ENCODE data around the gene FSTL4.
"Not testable (repeated sequence)": the region's sequence is repeated elsewhere in the genome, so short reads cannot be mapped to it uniquely, and the experiment has no call there.

FSTL4 gene

DNA sequence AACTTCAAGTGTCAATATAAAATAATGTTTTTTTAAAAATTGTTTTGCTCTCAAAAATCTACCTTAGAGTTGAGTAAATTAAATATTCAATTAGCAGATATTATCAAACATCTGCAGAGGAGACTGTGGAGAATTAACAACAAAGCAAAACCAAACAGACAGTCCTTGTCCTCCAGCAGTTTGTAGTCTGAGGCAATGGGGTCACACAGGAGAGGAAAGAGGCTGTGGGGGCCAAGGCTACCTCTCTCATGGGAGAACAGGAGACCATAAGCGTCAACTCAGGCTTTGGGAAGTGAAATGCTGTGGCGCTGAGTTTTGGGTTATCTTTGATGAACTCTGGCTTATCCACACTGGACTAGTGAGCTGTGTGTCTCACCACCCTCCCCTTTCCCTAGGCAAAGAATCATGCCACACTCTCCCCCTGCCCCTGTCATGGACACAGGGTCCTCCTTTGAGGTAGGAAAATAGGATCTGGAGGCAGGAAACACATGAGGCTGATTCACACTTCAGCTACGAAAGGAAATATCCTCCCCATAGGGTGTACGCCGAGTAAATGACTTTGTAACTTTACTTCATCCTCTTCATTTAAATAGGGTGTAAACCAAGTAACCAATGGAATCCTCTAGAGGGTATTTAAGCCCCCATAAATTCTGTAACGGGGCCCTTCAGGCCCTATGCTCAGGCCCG is 152.7 kb downstream of the FSTL4 start:
- H3K4me3 Mint-ChIP-seq, result no peak overlapping the region
- no peaks in the 10 kb centered on the region for H3K9me3 Mint-ChIP-seq
- ATAC-seq, result no peak
- no peak for DNase-seq
- H3K4me1 Mint-ChIP-seq, result peaks cover 3% of the 10 kb centered on the region
- H3K36me3 Mint-ChIP-seq (ENCODE audit: low read depth), result no peaks in the 10 kb centered on the region
- peaks cover 2% of the 10 kb centered on the region for H3K27me3 Mint-ChIP-seq
- no peak overlapping the region for H3K27ac Mint-ChIP-seq

DNA sequence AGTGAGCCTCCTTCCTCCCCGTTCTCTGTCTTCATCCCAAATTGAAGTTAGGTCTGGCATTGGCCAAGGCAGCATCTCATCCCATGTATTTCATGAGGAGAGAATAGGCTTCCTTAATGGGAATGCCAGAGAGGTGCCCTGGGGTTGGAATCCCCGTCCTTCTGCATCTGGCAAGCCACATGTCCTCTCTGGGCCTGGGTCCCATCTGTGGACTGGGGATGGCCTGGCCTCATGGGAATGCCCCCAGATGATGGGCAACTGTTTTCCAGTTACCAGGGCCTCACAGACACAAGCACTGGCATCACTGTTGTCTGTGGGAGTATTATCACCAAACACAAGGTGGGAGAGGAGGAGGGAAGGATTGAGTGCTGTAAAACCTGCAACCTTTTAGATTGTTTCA is 153.9 kb downstream of the FSTL4 start:
- H3K4me3 Mint-ChIP-seq, result no peak overlapping the region
- no peak for DNase-seq
- no peaks in the 10 kb centered on the region for H3K36me3 Mint-ChIP-seq (ENCODE audit: low read depth)
- H3K4me1 Mint-ChIP-seq, result peaks cover 3% of the 10 kb centered on the region
- no peaks in the 10 kb centered on the region for H3K9me3 Mint-ChIP-seq
- peaks cover 2% of the 10 kb centered on the region for H3K27me3 Mint-ChIP-seq
- H3K27ac Mint-ChIP-seq, result no peak overlapping the region
- no peak for ATAC-seq

DNA sequence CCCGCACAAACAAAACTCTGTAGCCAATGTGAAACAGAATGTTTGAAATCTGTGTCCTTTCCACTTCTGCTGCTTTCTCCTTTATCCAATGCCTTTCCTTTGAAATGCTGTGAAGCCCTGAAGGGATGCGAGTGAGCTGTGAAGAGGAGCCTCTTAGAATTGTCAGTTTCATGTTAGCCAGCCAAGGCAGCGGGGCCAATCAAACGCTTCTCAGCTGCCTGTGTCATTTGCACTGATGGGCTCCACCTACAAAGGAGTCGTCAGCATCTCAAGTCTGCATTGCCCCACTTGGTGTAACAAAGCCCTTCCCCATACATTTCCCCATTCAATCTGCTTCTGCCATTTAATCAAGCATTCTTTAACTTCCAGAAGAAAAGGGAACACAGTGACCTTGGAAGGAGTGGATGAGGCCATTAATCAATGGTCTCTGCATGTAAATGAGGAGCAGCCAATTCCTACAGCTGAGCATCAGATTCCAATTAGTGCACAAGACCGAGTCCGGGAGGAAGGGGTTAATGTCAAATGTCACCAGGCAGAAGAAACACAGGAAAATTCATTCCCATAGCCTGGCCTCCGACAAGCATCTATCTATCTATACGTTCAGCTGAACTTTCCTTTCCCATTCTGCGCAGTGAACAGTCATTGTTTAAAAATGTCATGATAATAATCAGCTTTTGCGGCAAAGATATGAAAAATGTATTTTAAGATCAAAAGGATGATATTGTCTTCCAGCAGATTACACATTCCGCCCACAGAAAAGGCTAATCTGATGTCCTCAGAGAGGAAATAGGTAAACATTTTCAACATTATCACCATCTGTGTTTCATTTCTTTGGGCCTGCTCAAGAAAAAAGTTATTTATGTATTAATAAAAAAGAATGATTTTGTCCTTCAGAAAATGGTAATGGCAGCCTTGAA is 154.6 kb downstream of the FSTL4 start:
- H3K4me3 Mint-ChIP-seq, result no peak overlapping the region
- H3K27ac Mint-ChIP-seq, result no peak overlapping the region
- ATAC-seq (no peak), DNase-seq (no peak)
- H3K27me3 Mint-ChIP-seq, result peaks cover 2% of the 10 kb centered on the region
- peaks cover 3% of the 10 kb centered on the region for H3K4me1 Mint-ChIP-seq
- H3K9me3 Mint-ChIP-seq, result no peaks in the 10 kb centered on the region
- H3K36me3 Mint-ChIP-seq (ENCODE audit: low read depth), result no peaks in the 10 kb centered on the region

DNA sequence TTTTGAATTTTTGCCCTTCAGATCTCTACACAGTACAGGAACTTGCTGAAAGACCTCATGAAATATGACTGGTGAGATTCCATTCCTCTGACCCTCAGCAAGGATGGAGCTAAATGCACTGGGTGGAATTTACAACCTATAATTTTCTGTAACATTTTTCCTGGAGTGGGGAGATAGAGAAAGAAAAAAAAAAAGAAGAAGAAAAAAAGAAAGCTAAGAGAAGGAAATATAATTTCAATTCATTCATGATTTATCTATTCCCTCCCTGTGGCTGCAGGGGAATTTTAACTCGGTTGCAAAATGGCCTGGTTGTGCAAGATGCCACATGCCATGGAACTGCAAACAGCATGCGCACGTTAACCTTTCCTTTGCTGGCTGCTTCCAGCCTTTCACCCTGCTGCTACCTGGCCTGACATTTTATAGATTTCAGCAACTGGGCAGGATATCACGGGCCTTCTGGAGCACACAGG is 155.4 kb downstream of the FSTL4 start:
- no peak overlapping the region for H3K4me3 Mint-ChIP-seq
- no peaks in the 10 kb centered on the region for H3K9me3 Mint-ChIP-seq
- H3K27ac Mint-ChIP-seq, result no peak overlapping the region
- no peak for DNase-seq
- peaks cover 3% of the 10 kb centered on the region for H3K4me1 Mint-ChIP-seq
- no peak for ATAC-seq
- H3K36me3 Mint-ChIP-seq (ENCODE audit: low read depth), result no peaks in the 10 kb centered on the region
- peaks cover 2% of the 10 kb centered on the region for H3K27me3 Mint-ChIP-seq

DNA sequence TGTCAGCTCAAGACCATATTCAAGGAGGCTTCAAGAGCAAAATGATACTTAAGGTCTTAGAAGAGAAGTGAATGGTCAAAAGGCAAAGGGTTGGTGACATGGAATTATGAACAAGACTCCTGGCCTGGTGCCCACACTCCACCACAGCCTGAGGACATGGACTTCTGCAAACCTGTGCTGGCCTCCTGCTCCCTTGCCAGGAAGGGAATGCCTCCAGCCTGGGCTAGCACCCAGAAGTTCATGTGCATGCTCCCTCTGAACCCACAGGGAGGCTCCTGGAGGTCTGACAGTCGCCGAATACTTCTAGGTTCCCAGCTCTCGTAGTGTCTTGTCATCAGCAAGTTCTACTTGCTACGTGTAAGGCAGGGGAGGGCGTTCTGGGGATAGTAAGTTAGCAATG is 156.7 kb downstream of the FSTL4 start:
- no peak for DNase-seq
- H3K4me3 Mint-ChIP-seq, result no peak overlapping the region
- no peak for ATAC-seq
- no peaks in the 10 kb centered on the region for H3K9me3 Mint-ChIP-seq
- no peak overlapping the region for H3K27ac Mint-ChIP-seq
- no peaks in the 10 kb centered on the region for H3K36me3 Mint-ChIP-seq (ENCODE audit: low read depth)
- H3K27me3 Mint-ChIP-seq, result peaks cover 4% of the 10 kb centered on the region
- H3K4me1 Mint-ChIP-seq, result peaks cover 3% of the 10 kb centered on the region

DNA sequence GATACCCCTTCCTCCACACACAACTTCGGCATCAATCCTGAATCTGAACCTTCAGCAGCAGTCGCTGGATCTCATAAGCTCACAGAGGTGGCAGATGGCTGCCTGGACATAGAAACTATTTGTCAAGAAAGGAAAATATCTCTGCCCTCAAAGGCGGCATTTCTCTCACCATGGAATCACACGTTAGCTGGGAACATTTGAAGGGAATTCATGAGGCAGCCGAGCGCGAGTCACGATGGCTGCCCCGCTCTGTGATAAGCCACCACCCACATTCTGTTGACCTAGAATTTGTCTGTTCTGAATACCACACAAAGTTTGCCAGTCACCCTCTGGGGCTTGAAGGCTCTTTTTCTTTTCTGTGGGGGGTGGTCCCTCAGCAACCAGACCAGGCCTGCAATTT is 157.9 kb downstream of the FSTL4 start:
- Mint-ChIP-seq H3K4me3 (no peak overlapping the region), H3K9me3 (no peaks in the 10 kb centered on the region), H3K36me3 (ENCODE audit: low read depth) (no peaks in the 10 kb centered on the region), H3K4me1 (peaks cover 3% of the 10 kb centered on the region), H3K27me3 (peaks cover 3% of the 10 kb centered on the region), H3K27ac (no peak overlapping the region)
- DNase-seq (no peak), ATAC-seq (no peak)

DNA sequence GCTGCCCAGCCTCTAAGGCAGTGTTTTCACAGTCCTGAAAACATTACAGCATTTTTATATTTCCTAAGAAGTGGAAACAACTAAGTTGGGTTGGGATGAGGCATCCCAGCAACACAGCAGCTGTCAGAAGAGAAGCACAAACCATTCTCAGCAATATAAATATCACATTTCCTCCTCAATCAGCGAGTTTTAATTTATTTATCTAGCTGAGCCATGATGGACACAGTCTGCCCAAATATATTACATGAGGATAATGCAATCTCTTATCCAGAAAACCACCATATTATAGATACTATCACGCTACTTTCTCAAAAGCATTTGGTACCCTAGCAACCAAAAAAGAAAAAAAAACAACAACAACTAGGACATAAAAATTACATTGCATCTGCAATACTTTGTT is 158.5 kb downstream of the FSTL4 start:
- Mint-ChIP-seq H3K27ac (no peak overlapping the region), H3K4me3 (no peak overlapping the region), H3K4me1 (peaks cover 3% of the 10 kb centered on the region), H3K9me3 (no peaks in the 10 kb centered on the region), H3K36me3 (ENCODE audit: low read depth) (no peaks in the 10 kb centered on the region), H3K27me3 (peaks cover 3% of the 10 kb centered on the region)
- DNase-seq (no peak), ATAC-seq (no peak)

DNA sequence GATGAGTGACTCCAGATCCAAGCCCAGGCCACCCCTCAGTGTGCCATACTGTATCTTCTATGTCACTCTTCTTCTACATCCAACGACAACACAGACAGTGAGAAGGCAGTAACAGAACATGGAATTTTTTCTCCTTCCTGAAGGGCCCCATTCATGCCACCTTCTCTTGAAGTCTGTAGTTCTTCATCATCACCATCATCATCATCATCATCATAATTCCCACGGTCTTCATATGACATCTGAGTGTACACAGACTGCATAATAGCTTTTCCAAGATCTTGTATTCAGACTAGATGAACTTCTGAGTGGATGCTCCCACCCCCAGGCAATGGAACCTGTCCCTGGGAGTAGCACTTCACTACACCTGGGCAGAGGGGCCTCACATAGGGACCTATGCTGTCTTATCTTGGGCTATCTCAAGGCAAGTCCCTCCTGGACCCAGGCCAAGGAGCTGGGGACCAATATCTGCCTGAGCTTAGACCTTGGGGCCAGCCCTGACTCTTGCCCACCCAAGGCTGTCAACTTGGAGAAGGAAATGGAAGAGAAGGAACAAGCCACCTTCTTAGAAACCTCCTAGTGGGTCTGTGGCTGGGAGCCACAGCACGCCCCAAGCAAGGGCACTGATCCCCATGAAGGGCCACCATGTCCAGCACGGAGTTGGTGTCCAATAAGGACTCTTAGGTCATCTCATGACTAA is 159.1 kb downstream of the FSTL4 start:
- Mint-ChIP-seq H3K36me3 (ENCODE audit: low read depth) (no peaks in the 10 kb centered on the region), H3K27me3 (peaks cover 3% of the 10 kb centered on the region), H3K4me1 (peaks cover 3% of the 10 kb centered on the region), H3K27ac (no peak overlapping the region), H3K4me3 (no peak overlapping the region), H3K9me3 (no peaks in the 10 kb centered on the region)
- no peak for DNase-seq
- no peak for ATAC-seq

DNA sequence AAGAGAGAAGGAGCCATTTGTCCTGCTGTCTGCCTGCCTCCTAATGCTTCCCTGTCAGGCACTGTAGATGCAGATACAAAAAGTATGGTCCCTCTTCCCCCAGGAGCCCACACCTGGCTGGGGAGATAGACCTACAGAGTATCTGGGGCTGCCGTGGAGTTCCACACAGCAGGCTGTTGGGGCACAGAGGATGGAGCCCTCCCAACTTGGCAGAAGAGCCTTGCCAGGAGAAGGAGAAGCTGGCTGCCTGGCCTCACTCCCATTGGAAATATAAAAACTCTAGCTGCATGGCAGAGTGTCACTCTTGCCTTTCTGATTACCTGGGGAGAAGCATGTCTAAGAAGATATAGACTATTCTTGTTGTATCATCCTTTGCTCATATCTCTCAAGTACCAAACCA is 160.4 kb downstream of the FSTL4 start:
- Mint-ChIP-seq H3K27ac (no peak overlapping the region), H3K4me3 (no peak overlapping the region), H3K27me3 (peaks cover 3% of the 10 kb centered on the region), H3K4me1 (no peaks in the 10 kb centered on the region), H3K36me3 (ENCODE audit: low read depth) (no peaks in the 10 kb centered on the region), H3K9me3 (no peaks in the 10 kb centered on the region)
- ATAC-seq, result no peak
- DNase-seq, result no peak

DNA sequence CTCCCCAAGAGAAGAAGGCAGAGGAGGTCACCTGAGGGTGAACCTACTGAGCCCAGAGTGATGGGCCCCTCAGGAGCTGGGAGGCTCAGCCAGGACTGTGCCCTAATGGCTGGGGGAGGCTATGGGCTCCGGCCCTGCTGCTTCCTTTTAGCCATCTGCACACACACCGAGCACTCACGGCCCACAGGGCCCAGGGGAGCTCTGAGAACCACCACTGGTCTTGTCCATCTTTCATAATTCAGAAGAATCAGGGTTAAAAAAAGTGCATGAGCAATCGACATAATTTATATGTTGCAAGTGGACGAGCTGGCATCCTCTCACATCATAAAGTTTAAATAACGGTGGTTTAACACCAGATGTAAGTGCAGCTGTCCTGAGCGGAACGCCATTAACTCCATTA is 162.1 kb downstream of the FSTL4 start:
- Mint-ChIP-seq H3K4me3 (no peak overlapping the region), H3K27me3 (peaks cover 3% of the 10 kb centered on the region), H3K9me3 (no peaks in the 10 kb centered on the region), H3K4me1 (no peaks in the 10 kb centered on the region), H3K27ac (no peak overlapping the region), H3K36me3 (ENCODE audit: low read depth) (no peaks in the 10 kb centered on the region)
- ATAC-seq (no peak), DNase-seq (no peak)

DNA sequence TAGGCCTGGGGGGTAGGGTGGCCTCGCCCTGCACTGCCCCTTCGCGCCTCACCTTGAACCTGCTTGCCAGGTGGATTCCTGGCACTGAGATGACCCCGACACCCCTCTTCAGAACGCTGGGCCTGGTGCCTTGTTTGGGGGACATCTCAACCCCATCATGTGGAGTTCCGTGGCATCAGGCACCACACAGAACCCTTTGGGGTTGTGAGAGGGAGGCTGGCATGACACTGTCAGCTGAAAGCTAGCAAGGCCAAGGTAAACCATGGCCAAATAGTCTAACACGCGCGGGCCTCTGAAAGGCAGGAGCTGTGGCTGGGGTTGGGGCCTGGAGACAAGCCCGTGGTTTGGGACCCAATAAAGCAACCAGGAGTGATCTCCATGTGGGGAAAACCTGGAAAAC is 163.2 kb downstream of the FSTL4 start:
- no peak overlapping the region for H3K4me3 Mint-ChIP-seq
- no peaks in the 10 kb centered on the region for H3K9me3 Mint-ChIP-seq

DNA sequence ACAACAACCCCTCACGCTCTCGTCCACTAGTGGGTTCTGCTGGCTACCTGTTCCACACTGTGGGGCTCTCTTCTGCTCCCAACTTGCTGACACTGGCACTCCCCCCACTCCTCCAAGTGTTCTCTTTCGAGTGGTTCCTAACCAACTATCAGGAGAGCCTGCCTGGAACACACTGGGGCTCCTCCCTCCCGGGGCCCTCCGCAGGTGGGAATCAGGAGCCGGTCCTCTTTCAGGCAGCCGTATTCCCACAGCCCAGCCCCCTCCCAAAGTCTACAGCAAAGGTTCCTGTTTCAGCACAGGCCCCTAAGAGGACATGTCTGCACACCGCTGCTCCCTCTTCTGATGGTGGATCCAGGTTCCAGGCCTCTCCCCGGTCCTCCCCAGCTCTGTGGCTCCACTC is 165.9 kb downstream of the FSTL4 start:
- Mint-ChIP-seq H3K27ac (no peak overlapping the region), H3K4me3 (no peak overlapping the region)

More for the DNA sequence above, 163.2 kb downstream of the FSTL4 start:
- ATAC-seq (no peak), DNase-seq (no peak)
- Mint-ChIP-seq H3K27ac (no peak overlapping the region), H3K36me3 (ENCODE audit: low read depth) (no peaks in the 10 kb centered on the region), H3K4me1 (no peaks in the 10 kb centered on the region), H3K27me3 (peaks cover 3% of the 10 kb centered on the region)

DNA sequence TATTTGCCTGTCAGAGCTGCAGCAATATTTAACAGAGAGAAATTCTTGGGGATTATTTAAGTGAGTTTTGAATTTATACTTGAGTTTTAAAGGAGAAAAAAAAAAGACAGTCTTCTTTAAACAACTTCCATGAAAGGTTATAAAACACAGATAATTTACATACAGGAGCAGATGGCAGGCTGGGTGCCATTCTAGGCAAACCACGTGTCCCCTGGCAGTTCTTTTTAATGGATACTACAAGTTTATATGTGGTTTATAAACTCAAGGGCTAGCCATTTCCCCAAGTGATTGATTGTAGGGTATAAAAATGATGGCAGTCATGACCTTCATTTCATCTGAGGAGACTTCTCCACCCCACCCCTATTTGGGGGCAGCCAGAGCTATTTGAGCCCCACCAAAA is 166.6 kb downstream of the FSTL4 start:
- H3K27ac Mint-ChIP-seq, result no peak overlapping the region
- no peaks in the 10 kb centered on the region for H3K27me3 Mint-ChIP-seq
- no peaks in the 10 kb centered on the region for H3K4me1 Mint-ChIP-seq
- H3K36me3 Mint-ChIP-seq (ENCODE audit: low read depth), result no peaks in the 10 kb centered on the region
- DNase-seq, result no peak
- ATAC-seq, result no peak
- H3K4me3 Mint-ChIP-seq, result no peak overlapping the region
- H3K9me3 Mint-ChIP-seq, result no peaks in the 10 kb centered on the region

More for the DNA sequence above, 165.9 kb downstream of the FSTL4 start:
- Mint-ChIP-seq H3K4me1 (no peaks in the 10 kb centered on the region), H3K27me3 (peaks cover 3% of the 10 kb centered on the region), H3K9me3 (no peaks in the 10 kb centered on the region), H3K36me3 (ENCODE audit: low read depth) (no peaks in the 10 kb centered on the region)
- no peak for DNase-seq
- no peak for ATAC-seq

DNA sequence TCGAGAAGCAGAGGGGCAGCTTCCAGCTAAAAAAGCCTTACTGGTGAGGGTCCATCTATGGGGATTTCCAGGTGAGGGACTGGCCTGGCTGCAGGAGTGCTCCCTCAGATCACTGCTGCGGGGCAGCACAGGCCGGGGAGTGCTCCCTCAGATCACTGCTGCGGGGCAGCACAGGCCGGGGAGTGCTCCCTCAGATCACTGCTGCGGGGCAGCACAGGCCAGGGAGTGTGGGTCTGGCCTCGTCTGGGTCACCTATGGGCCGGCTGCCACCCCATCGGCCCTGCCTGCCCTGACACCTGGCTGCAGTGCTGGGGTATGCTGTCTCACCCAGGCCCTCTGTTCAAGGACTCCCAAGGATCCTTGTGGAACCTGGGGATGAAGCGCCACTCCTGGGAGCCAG is 167.1 kb downstream of the FSTL4 start:
- DNase-seq; ATAC-seq; H3K27ac Mint-ChIP-seq; H3K4me1 Mint-ChIP-seq; H3K36me3 Mint-ChIP-seq (ENCODE audit: low read depth); H3K27me3 Mint-ChIP-seq; H3K4me3 Mint-ChIP-seq; H3K9me3 Mint-ChIP-seq: not testable (repeated sequence)

DNA sequence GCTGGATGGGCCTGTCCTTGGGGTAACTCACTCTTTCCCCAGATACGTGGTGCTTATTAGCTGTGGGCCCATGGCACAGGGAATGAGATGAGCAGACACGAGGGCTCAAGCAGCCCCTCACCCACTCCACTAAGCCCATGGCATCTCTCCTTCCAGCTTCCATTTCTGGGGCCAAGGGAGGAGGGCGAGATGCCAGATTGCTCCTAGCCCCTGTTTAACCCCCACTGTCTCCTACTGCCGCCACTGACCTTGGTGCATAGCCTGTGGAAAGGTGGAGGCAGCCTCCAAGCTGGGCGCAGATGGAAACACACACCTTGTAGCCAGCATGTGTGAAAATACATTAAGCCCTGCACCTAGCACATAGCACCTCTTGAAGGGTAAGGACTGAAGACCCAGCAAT is 167.6 kb downstream of the FSTL4 start:
- no peak overlapping the region for H3K4me3 Mint-ChIP-seq
- no peaks in the 10 kb centered on the region for H3K27me3 Mint-ChIP-seq
- H3K9me3 Mint-ChIP-seq, result no peaks in the 10 kb centered on the region
- no peaks in the 10 kb centered on the region for H3K36me3 Mint-ChIP-seq (ENCODE audit: low read depth)
- no peaks in the 10 kb centered on the region for H3K4me1 Mint-ChIP-seq
- H3K27ac Mint-ChIP-seq, result no peak overlapping the region
- DNase-seq, result no peak
- ATAC-seq, result no peak
